ENCODE data around the gene SORCS3.

- TF ChIP-seq, protein P1, sequence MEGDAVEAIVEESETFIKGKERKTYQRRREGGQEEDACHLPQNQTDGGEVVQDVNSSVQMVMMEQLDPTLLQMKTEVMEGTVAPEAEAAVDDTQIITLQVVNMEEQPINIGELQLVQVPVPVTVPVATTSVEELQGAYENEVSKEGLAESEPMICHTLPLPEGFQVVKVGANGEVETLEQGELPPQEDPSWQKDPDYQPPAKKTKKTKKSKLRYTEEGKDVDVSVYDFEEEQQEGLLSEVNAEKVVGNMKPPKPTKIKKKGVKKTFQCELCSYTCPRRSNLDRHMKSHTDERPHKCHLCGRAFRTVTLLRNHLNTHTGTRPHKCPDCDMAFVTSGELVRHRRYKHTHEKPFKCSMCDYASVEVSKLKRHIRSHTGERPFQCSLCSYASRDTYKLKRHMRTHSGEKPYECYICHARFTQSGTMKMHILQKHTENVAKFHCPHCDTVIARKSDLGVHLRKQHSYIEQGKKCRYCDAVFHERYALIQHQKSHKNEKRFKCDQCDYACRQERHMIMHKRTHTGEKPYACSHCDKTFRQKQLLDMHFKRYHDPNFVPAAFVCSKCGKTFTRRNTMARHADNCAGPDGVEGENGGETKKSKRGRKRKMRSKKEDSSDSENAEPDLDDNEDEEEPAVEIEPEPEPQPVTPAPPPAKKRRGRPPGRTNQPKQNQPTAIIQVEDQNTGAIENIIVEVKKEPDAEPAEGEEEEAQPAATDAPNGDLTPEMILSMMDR (IDR thresholded peaks at IDR 0.05; ENCODE audit: insufficient read depth, low read length, poor library complexity, severe bottlenecking) = no peak
- TF ChIP-seq EZH2phosphoT487 (conservative IDR thresholded peaks at IDR 0.05; ENCODE audit: low read length) = no peak
Observed at GRCh38 chr10:104706886-104707285, 65.8 kb downstream of the SORCS3 start.
